HG02798 (cell line): ENCODE results near the gene ZNF286A.
"Not testable (repeated sequence)": the region's sequence is repeated elsewhere in the genome, so short reads cannot be mapped to it uniquely, and the experiment has no call there.

Source experiments
- ATAC-seq: cut with Tn5 transposase; IDR thresholded peaks from one replicate; pipeline ENCODE4 v1.9.1; 2021; ENCODE audit warnings: mild to moderate bottlenecking; ENCODE audit not compliant: unreplicated experiment, poor library complexity

ZNF286A gene

GRCh38 chr17:15699413-15699924 is at the start of gene ZNF286A:
TSS of gene ZNF286A (plus strand) at chr17:15699752. CDS start at chr17:15700330, 578 bp downstream.
- ATAC-seq, result peak; percentile 96

- ATAC-seq, result no peak
Observed at GRCh38 chr17:15649861-15650421, 49.6 kb upstream of the ZNF286A start.

GRCh38 chr17:15650741-15651582 is 48.6 kb upstream of the ZNF286A start:
- ATAC-seq, result no peak

GRCh38 chr17:15651583-15652110 is 47.9 kb upstream of the ZNF286A start:
- ATAC-seq, result peak; percentile 83

- no peak for ATAC-seq
Observed at GRCh38 chr17:15652960-15653359, 46.6 kb upstream of the ZNF286A start.

- not testable (repeated sequence) for ATAC-seq
Observed at GRCh38 chr17:15654401-15654800, 45.2 kb upstream of the ZNF286A start.

- ATAC-seq, result no peak
Observed at GRCh38 chr17:15654886-15655561, 44.5 kb upstream of the ZNF286A start.

GRCh38 chr17:15657868-15658267 is 41.7 kb upstream of the ZNF286A start:
- ATAC-seq, result no peak

- ATAC-seq, result no peak
Observed at GRCh38 chr17:15658296-15658695, 41.3 kb upstream of the ZNF286A start.

GRCh38 chr17:15659236-15659635 is 40.3 kb upstream of the ZNF286A start:
- ATAC-seq, result no peak

- no peak for ATAC-seq
Observed at GRCh38 chr17:15659663-15660062, 39.9 kb upstream of the ZNF286A start.

- ATAC-seq, result no peak
Observed at GRCh38 chr17:15660077-15660476, 39.5 kb upstream of the ZNF286A start.

GRCh38 chr17:15662681-15663080 is 36.9 kb upstream of the ZNF286A start:
- ATAC-seq, result no peak

GRCh38 chr17:15663176-15663575 is 36.4 kb upstream of the ZNF286A start:
- ATAC-seq, result no peak

- ATAC-seq, result no peak
Observed at GRCh38 chr17:15663691-15664090, 35.9 kb upstream of the ZNF286A start.

- ATAC-seq, result not testable (repeated sequence)
Observed at GRCh38 chr17:15669526-15669925, 30.0 kb upstream of the ZNF286A start.

GRCh38 chr17:15674640-15675039 is 24.9 kb upstream of the ZNF286A start:
- not testable (repeated sequence) for ATAC-seq

GRCh38 chr17:15675991-15676390 is 23.6 kb upstream of the ZNF286A start:
- not testable (repeated sequence) for ATAC-seq

- ATAC-seq, result not testable (repeated sequence)
Observed at GRCh38 chr17:15683135-15683534, 16.4 kb upstream of the ZNF286A start.

- peak; percentile 96 for ATAC-seq
Observed at GRCh38 chr17:15683824-15684478, 15.6 kb upstream of the ZNF286A start, which contains the start of gene TRIM16. TSS of gene TRIM16 (minus strand) at chr17:15684311. CDS start at chr17:15651609, 32,702 bp downstream.
